Measurements from ENCODE around the gene EPB41L2. TPM values are rescaled to one million over a fixed set of nuclear protein-coding genes. Genes with fewer than 3 reads are reported as not detected.
A peak's percentile ranks its signal among the peaks of the same experiment; 100 is the strongest.

The EPB41L2 gene
- total and polyA plus RNA-seq, 8 donors, result 13.0 to 63.0 (median 17.4) TPM

GRCh38 chr6:130852844-130853554 lies 210.0 kb downstream of the EPB41L2 start:
- intact Hi-C loops (cut with DNase I), result loop anchor here in 1 of 3 donors (10.0 kb wide), 1 partner anchor 538 kb away; no protein-coding TSS in a partner anchor
- H3K27ac ChIP-seq, result no peak overlapping the region
- TF ChIP-seq, protein P1, sequence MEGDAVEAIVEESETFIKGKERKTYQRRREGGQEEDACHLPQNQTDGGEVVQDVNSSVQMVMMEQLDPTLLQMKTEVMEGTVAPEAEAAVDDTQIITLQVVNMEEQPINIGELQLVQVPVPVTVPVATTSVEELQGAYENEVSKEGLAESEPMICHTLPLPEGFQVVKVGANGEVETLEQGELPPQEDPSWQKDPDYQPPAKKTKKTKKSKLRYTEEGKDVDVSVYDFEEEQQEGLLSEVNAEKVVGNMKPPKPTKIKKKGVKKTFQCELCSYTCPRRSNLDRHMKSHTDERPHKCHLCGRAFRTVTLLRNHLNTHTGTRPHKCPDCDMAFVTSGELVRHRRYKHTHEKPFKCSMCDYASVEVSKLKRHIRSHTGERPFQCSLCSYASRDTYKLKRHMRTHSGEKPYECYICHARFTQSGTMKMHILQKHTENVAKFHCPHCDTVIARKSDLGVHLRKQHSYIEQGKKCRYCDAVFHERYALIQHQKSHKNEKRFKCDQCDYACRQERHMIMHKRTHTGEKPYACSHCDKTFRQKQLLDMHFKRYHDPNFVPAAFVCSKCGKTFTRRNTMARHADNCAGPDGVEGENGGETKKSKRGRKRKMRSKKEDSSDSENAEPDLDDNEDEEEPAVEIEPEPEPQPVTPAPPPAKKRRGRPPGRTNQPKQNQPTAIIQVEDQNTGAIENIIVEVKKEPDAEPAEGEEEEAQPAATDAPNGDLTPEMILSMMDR (IDR thresholded peaks at IDR 0.05), result no peak
- DNase-seq, result no peak
- WGBS, 2 donors, result 50% methylated on average over 7 of the region's 7 CpGs
- no peaks in the 10 kb centered on the region for H3K27me3 ChIP-seq
- no peaks in the 10 kb centered on the region for H3K36me3 ChIP-seq
- no peak for ATAC-seq
- H3K4me1 ChIP-seq, result no peaks in the 10 kb centered on the region
- H3K4me3 ChIP-seq, result no peak overlapping the region
- H3K9me3 ChIP-seq, result no peaks in the 10 kb centered on the region
- FAIRE-seq, result no peak

DNA sequence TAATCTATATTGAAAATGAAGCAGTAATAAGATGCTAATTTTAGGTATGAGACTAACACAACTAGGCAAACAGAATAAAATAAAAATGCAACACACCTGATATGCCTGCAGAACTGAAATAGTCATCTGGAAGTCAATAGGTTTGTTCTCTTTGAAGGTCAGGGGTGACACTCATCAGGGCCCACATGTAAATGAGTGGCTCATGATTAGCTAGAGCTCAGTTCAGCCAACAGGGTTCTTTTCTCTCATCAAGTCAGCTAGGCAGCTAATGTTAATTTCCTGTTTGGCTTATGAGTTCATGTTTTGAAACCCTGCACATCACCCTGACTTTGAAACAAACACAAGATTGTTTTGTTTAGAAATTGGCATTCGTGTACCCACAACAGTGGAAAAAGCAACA lies 212.0 kb downstream of the EPB41L2 start:
- H3K27me3 ChIP-seq, result no peaks in the 10 kb centered on the region
- FAIRE-seq (no peak), DNase-seq (no peak), ATAC-seq (no peak)
- no peak overlapping the region for H3K4me3 ChIP-seq
- intact Hi-C loops (cut with DNase I), result loop anchor here in 1 of 3 donors (10.0 kb wide), 1 partner anchor 536 kb away; no protein-coding TSS in a partner anchor
- H3K9me3 ChIP-seq, result no peaks in the 10 kb centered on the region
- 70 to 75% methylated on average over 1 of the region's 1 CpG for WGBS, 2 donors
- H3K27ac ChIP-seq, result no peak overlapping the region
- TF ChIP-seq, protein P1 (IDR thresholded peaks at IDR 0.05), result no peak
- no peaks in the 10 kb centered on the region for H3K4me1 ChIP-seq
- no peaks in the 10 kb centered on the region for H3K36me3 ChIP-seq

- FAIRE-seq, result no peak
- H3K4me3 ChIP-seq, result no peak overlapping the region
- 91 to 98% methylated on average over 1 of the region's 1 CpG for WGBS, 2 donors
- no peaks in the 10 kb centered on the region for H3K4me1 ChIP-seq
- no peaks in the 10 kb centered on the region for H3K27me3 ChIP-seq
- no peak overlapping the region for H3K27ac ChIP-seq
- TF ChIP-seq, protein P1 (IDR thresholded peaks at IDR 0.05), result no peak
- DNase-seq, result no peak
- H3K36me3 ChIP-seq, result no peaks in the 10 kb centered on the region
- intact Hi-C loops (cut with DNase I), result no loop called here
- H3K9me3 ChIP-seq, result no peaks in the 10 kb centered on the region
- ATAC-seq, result peak in 2 of 4 donors; percentile 52 to 60
Observed at GRCh38 chr6:130849594-130849993, 213.5 kb downstream of the EPB41L2 start.

DNA sequence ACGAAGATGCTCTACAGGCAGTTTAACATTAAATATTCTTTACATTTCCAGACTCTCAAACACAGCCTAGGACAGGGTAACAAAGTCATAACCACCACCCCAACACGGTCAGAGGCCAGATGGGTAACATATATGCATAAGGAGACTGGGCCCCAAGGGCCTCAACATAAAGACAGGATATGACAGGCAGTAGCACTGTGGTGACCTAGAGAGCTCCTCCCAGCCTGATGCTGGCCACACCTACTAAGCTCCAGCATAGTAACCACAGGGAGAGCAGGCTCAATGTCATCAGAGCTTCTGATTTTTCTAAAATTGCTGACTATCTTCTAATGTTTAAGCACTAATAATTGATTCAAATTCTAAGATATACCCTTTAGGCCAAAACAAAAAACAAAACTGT lies 214.1 kb downstream of the EPB41L2 start:
- no peak for FAIRE-seq

More for the DNA sequence above, 214.1 kb downstream of the EPB41L2 start:
- H3K4me3 ChIP-seq, result no peak overlapping the region
- TF ChIP-seq, protein P1 (IDR thresholded peaks at IDR 0.05), result no peak
- H3K27ac ChIP-seq, result no peak overlapping the region
- no peaks in the 10 kb centered on the region for H3K9me3 ChIP-seq
- H3K36me3 ChIP-seq, result no peaks in the 10 kb centered on the region
- no peaks in the 10 kb centered on the region for H3K4me1 ChIP-seq
- WGBS, 2 donors, result 88 to 95% methylated on average over 2 of the region's 2 CpGs
- intact Hi-C loops (cut with DNase I), result no loop called here
- DNase-seq (no peak), ATAC-seq (no peak)
- no peaks in the 10 kb centered on the region for H3K27me3 ChIP-seq

Data from pancreas (tissue), 10 donors.